HG03175 (cell line): Measurements from ENCODE around the gene CNOT2.
A peak's percentile ranks its signal among the peaks of the same experiment; 100 is the strongest.

ENCODE experiments used
- ATAC-seq: cut with Tn5 transposase; IDR thresholded peaks from one replicate; pipeline ENCODE4 v1.9.1; 2021; ENCODE audit warnings: mild to moderate bottlenecking, moderate library complexity; ENCODE audit not compliant: unreplicated experiment

CNOT2 gene

GRCh38 chr12:70242695-70243509 lies at the start of gene CNOT2:
Gene CNOT2, plus strand, starts transcription at chr12:70243433. Its CDS starts 34,794 bp downstream, at chr12:70278227.
- ATAC-seq, result peak; percentile 76

GRCh38 chr12:70194076-70194475 lies 49.2 kb upstream of the CNOT2 start:
- no peak for ATAC-seq

GRCh38 chr12:70196811-70197281 lies 46.4 kb upstream of the CNOT2 start:
- ATAC-seq, result no peak

GRCh38 chr12:70197345-70197744 lies 45.9 kb upstream of the CNOT2 start:
- ATAC-seq, result no peak

GRCh38 chr12:70213707-70214106 lies 29.5 kb upstream of the CNOT2 start:
- ATAC-seq, result no peak

- no peak for ATAC-seq
These were observed 28.1 kb upstream of the CNOT2 start for GRCh38 chr12:70214972-70215617.

GRCh38 chr12:70217416-70217815 lies 25.8 kb upstream of the CNOT2 start:
- ATAC-seq, result no peak

- ATAC-seq, result no peak
These were observed 21.6 kb upstream of the CNOT2 start for GRCh38 chr12:70221626-70222025.

- no peak for ATAC-seq
These were observed 15.3 kb upstream of the CNOT2 start for GRCh38 chr12:70227911-70228310.

- ATAC-seq, result no peak
These were observed 12.2 kb upstream of the CNOT2 start for GRCh38 chr12:70230934-70231606.

- ATAC-seq, result no peak
These were observed 6.2 kb upstream of the CNOT2 start for GRCh38 chr12:70236990-70237389.

- ATAC-seq, result no peak
These were observed 2.6 kb upstream of the CNOT2 start for GRCh38 chr12:70240673-70241072.

- ATAC-seq, result no peak
These were observed 1.4 kb upstream of the CNOT2 start for GRCh38 chr12:70241845-70242244.

GRCh38 chr12:70243510-70244371 lies 508 bp downstream of the CNOT2 start:
- peak; percentile 62 for ATAC-seq

- no peak for ATAC-seq
These were observed 1.2 kb downstream of the CNOT2 start for GRCh38 chr12:70244409-70244808.

GRCh38 chr12:70245458-70245857 lies 2.2 kb downstream of the CNOT2 start:
- no peak for ATAC-seq

GRCh38 chr12:70246580-70246979 lies 3.3 kb downstream of the CNOT2 start:
- no peak for ATAC-seq

- ATAC-seq, result no peak
These were observed 4.5 kb downstream of the CNOT2 start for GRCh38 chr12:70247653-70248199.

GRCh38 chr12:70248876-70249275 lies 5.6 kb downstream of the CNOT2 start:
- no peak for ATAC-seq

GRCh38 chr12:70249903-70250302 lies 6.7 kb downstream of the CNOT2 start:
- no peak for ATAC-seq
